GM15510 (cell line): ENCODE data around the gene SYNGAP1.

Experiments
- POLR2A ChIP-seq: IDR thresholded peaks from 3 replicates; pipeline ENCODE4 v1.6.1; 2011; ENCODE audit warnings: borderline replicate concordance; ENCODE audit not compliant: insufficient read length; ENCODE audit errors: extremely low read depth

The SYNGAP1 gene

DNA sequence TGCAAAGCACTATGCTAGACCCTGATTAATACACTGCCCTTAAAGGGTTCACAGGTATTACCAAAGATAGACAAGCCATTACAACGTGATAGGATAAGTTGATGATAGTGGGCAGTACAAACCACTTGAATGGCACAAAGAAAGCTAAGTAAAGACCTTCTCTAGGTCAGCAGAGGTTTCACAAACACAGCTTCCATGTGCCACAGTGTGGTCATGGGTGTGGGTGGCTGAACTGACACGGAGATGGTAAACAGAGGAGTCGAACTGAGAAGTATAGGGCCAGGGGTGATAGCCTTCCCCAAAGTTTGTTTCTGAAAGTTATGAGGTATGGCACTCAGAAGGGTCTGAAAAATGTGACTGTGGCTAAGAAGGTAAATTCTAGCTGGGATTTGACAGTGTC is 38.8 kb downstream of the SYNGAP1 start:
- no peak for TF ChIP-seq POLR2A

- no peak for TF ChIP-seq POLR2A
Measured at GRCh38 chr6:33459226-33459625, 39.4 kb downstream of the SYNGAP1 start.

- no peak for TF ChIP-seq POLR2A
Measured at GRCh38 chr6:33466075-33466735, 46.3 kb downstream of the SYNGAP1 start.

- TF ChIP-seq POLR2A, result no peak
Measured at GRCh38 chr6:33467091-33467490, 47.2 kb downstream of the SYNGAP1 start.

DNA sequence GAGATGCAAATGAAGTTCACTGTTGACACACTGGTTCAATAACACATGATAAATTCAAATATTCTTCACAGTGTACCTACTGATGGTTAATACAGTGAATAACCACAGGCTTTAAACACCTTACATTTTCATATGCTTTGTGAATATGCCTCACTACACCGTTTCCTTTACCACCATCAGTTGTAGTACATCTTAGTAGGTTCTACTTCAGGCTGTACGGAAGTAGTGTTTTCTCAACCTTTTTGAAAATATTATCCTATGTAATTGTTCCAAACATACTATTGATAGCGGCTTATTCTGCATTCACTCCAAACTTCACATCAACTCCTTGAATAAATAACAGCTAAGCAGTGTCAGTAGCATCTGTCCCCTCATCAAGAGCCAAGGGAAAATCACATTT is 49.8 kb downstream of the SYNGAP1 start:
- no peak for TF ChIP-seq POLR2A

DNA sequence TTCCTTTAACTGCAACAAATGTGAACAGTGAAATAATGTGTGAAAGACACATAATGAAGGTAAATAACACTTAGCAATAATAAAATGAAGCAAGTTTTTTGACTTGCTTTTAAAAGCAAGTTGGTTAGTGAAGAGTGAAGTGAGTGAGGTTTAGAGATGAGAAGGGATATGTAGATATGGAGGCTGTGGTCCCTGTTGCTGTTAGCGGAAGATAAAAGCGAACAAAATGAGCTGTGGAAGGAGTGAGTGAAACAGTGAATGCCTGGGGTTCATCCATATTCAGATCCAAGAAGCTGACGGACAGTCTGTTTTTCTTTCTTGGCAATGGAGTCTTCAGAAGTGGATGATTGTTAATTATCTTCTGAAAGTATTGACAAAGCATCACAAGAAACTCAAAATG is 58.0 kb downstream of the SYNGAP1 start:
- TF ChIP-seq POLR2A, result no peak

DNA sequence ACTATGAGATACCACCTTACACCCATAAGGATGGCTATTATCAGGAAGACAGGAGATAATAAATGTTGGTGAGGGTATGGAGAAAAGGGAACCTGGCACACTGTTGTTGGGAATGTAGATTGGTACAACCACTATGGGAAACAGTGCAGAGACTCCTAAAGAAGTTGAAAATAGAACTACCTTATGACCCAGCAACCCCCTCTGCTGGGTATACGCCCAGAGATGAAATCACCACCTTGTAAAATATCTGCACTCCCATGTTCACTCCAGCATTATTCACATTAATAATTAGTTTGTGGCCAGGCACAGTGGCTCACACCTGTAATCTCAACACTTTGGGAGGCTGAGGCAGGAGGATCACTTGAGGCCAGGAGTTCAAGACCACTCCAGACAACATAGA is 61.3 kb downstream of the SYNGAP1 start:
- no peak for TF ChIP-seq POLR2A

DNA sequence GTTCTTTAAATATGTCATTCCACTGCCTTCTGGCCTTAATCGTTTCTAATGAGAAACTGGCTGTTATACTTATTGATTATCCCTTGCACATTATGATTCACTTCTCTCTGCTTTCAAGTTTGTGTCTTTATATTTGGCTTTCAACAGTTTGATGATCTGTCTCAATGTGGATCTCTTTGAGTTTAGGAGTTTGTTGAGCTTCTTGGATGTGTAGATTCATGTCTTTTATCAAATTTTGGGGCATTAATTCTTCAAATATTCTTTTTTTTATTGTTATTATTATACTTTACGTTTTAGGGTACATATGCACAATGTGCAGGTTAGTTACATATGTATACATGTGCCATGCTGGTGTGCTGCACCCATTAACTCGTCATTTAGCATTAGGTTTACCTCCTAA is 63.8 kb downstream of the SYNGAP1 start:
- no peak for TF ChIP-seq POLR2A

DNA sequence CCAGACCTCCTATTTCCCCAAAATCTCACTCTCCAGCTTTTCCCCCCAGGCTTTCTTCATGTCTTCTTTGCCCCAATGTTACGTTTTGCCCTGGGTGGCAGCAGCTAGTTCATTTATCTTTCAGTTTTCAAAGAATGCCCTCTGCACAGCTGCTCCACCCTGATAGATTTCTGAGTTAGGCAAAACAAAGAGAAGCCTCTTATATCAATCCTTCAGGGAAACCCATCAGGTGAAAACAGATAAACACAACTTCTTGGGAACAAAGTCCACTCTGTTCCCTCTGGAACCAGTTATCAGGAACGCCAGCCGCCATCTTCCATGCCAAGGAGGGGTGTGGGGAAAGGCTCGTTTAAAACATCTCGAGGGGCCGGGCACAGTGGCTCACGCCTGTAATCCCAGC is 68.5 kb downstream of the SYNGAP1 start:
- TF ChIP-seq POLR2A, result no peak

GRCh38 chr6:33490198-33490597 is 70.3 kb downstream of the SYNGAP1 start:
- no peak for TF ChIP-seq POLR2A

DNA sequence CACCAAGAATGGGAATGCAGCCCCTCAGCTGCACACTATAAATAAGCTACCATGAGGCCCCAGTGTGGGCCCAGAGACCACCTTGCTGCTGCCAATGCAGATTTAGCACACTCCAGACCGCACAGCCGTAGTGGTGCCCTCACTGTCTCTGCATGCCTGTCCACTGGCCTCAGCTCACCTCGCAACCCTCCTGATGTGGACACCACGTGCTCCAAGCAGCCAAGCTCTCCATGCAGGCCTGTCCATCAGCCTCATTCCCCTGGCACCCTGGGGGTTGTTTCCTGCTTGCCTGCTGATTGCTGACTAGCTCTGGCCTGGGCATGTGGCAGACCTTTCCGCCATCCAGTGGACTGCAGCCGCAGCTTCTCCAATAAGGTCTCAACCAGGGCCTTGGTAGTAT is 70.8 kb downstream of the SYNGAP1 start:
- TF ChIP-seq POLR2A, result no peak

DNA sequence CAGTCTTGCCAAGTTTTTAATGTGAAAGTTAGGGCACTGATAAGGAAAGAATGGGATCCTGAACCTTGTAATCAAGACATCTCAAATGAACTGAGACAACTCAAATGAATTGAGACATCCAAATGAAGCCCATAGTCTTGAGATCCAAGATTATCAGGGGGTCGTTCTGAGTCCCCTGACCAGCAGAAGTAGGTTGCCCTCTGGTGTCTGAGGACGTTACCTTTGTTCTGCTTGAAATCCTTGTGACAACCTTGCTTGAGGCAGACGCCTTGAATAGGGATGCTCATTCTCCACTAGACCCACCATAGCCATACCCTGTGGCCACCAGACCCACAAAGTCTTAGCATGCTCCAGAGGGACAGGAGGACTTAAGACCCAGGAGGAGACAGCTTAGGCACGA is 72.2 kb downstream of the SYNGAP1 start:
- TF ChIP-seq POLR2A, result no peak

DNA sequence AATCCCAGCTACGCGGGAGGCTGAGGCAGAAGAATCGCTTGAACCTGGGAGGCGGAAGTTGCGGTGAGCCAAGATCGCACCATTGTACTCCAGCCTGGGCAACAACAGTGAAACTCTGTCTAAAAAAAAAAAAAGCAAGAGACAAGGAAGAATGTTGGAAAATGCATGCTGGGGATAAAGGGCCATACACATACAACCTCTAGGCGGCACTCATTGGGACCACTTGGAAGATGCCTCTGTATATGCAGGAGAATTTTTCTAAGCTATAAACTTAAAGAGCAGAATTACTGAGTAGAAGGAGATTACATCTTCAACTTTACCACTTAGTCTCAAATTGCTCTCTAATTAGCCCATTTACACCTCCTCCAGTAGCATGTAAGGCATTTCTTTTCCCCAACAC is 77.3 kb downstream of the SYNGAP1 start:
- no peak for TF ChIP-seq POLR2A

- no peak for TF ChIP-seq POLR2A
Measured at GRCh38 chr6:33502486-33502885, 82.6 kb downstream of the SYNGAP1 start.

GRCh38 chr6:33504486-33504885 is 84.6 kb downstream of the SYNGAP1 start:
- no peak for TF ChIP-seq POLR2A
